GM06990 (cell line): Measurements from ENCODE around the gene GLIS1.

Experiments used
- DNase-seq: peaks from one replicate; pipeline ENCODE4 v3.0.0-alpha.2; 2011; ENCODE audit not compliant: insufficient read length; ENCODE audit errors: extremely low read depth
- H3K27me3 ChIP-seq: replicated peaks from 2 replicates; pipeline ENCODE4 v1.6.0; 2011; ENCODE audit warnings: low read length; ENCODE audit not compliant: control insufficient read depth, insufficient read depth
- H3K36me3 ChIP-seq: 2 replicates; pipeline ENCODE4 v1.5.1; 2011; ENCODE audit warnings: low read length; ENCODE audit not compliant: control insufficient read depth, insufficient read depth
- H3K4me3 ChIP-seq: replicated peaks from 2 replicates; pipeline ENCODE4 v1.5.1; 2011; ENCODE audit warnings: low read depth, mild to moderate bottlenecking, control low read depth, low read length
- TF ChIP-seq, protein P1 (sequence below): IDR thresholded peaks from 2 replicates; pipeline ENCODE4 v1.5.1; 2011; ENCODE audit warnings: low read length, control low read depth, mild to moderate bottlenecking, inconsistent platforms; ENCODE audit not compliant: insufficient read depth, poor library complexity, severe bottlenecking

Gene GLIS1

DNA sequence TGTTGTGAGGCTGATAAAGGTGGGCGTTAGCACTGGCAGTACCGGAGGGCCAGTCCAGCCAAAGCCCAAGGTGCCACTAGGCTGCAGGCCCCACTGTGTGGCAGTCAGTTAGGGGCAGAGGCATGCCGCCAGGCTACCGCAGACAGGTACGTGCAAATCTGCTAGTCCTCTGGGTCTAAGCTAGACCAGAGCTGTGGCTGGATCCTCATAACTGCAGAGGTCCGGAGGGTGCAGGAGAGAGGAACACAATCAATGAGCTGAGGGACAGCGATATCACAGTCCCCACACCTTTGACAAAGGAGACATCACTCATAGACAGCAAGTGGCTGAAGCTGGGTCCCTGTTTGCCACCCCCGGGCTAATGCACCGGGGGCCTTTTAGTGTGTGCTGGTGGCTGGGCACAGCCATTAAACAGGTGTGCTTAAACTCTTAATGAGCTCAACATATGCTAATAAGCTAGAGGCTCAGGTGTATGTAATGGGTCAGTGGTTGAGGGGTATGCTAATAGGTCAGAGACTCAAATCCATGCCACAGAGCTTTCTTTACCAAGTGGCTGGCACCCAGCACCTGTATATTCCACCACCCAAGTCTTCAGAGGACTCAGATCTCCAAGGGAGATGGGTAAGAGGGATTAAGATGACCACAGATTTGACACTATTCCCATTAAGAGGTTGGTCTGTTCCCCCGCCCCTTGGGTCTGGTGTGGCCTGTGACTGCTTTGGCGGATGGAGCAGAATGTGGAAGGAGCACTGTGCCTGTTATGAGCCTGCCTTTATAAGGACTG lies 82.0 kb downstream of the GLIS1 start:
- TF ChIP-seq, protein P1, sequence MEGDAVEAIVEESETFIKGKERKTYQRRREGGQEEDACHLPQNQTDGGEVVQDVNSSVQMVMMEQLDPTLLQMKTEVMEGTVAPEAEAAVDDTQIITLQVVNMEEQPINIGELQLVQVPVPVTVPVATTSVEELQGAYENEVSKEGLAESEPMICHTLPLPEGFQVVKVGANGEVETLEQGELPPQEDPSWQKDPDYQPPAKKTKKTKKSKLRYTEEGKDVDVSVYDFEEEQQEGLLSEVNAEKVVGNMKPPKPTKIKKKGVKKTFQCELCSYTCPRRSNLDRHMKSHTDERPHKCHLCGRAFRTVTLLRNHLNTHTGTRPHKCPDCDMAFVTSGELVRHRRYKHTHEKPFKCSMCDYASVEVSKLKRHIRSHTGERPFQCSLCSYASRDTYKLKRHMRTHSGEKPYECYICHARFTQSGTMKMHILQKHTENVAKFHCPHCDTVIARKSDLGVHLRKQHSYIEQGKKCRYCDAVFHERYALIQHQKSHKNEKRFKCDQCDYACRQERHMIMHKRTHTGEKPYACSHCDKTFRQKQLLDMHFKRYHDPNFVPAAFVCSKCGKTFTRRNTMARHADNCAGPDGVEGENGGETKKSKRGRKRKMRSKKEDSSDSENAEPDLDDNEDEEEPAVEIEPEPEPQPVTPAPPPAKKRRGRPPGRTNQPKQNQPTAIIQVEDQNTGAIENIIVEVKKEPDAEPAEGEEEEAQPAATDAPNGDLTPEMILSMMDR, result no peak
- Histone ChIP-seq H3K36me3 (no peaks in the 10 kb centered on the region), H3K4me3 (no peak overlapping the region), H3K27me3 (no peaks in the 10 kb centered on the region; the same call in none of the 2 replicates)
- DNase-seq, result no peak

DNA sequence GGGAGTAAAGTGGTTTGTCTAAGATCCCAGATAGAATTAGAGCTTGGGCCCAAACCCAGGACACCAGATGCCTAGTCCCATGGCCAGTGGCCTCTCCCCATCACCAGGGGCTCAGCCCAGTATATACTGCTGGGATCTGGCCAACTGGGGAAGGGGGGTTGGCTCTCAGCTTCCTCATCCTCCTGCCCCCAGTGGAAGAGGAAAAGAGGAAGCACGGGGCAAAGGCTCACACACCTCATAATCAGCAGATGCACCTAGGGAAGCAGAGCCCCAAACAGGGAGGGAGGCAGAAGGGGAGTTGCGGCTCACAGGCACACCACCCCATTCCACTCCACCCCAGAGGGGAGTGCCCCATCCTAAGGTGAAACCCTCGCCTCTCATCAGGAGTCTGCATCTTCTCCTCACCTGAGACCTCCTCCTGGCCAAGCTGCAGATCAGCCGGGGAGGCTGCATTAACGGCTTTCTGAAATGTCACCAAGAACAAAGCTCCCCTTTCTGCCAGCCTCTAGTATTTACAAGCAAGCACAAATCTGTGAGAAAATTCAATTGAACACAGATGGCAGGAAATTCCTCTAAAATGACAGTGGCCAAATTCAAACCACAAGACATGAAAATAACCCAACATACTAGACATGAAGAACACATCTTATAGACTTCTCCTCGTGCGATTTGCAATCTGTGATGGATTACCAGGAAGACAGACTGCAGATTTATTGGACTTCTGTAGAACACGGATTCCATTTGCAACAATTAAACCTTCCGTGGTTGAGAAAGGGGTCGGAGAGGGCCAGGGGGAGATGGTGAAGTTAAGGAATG lies 82.8 kb downstream of the GLIS1 start:
- Histone ChIP-seq H3K27me3 (no peaks in the 10 kb centered on the region; the same call in none of the 2 replicates), H3K36me3 (no peaks in the 10 kb centered on the region), H3K4me3 (no peak overlapping the region)
- no peak for DNase-seq
- TF ChIP-seq, protein P1, result no peak

DNA sequence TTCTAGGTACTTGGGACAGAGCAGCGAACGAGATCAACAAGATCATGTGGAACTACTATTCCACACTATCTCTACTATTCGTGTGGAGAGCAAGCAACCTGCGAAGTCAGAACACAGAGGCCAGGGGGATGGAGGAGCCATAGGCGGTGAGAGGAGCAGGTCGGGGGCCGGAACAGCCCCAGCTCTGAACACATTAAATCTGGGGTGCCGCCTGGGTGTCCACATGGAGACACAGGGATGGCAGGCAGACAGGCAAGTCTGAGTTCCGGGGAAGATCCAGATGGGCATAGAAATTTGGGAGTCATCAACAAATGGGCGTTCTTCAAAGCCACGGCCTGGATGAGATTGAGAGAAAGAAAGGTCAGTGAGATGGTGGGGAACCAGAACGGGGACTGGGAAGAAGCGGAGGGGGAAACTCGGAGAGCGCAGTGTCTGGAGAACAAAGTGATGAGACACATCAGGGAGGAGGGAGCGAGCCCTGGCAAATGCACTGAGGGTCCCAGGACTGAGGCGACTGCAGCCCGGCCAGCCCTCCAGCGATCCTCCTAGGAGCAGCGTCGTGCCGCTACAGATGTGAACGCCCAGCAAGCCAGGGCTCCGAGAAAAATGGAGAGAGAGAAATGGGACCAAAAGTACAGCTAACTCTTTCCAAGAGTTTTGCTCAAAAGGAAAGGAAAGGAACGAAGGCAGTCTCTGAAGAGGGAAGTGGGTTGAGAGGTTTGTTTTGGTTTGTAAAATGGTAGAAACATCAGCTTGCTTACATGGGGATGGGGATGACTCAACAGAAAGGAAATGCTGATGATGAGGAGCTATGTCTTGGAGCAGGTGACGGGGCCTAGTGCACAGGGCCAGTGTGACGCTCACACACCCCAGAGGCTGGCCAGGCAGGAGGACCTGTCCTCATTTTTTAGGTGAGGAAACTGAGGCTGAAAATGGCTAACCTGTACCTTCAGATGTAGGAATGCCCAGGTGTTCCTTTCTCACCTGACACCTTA lies 84.5 kb downstream of the GLIS1 start:
- Histone ChIP-seq H3K4me3 (no peak overlapping the region), H3K27me3 (no peaks in the 10 kb centered on the region; the same call in none of the 2 replicates), H3K36me3 (no peaks in the 10 kb centered on the region)
- no peak for DNase-seq
- TF ChIP-seq, protein P1, result no peak

DNA sequence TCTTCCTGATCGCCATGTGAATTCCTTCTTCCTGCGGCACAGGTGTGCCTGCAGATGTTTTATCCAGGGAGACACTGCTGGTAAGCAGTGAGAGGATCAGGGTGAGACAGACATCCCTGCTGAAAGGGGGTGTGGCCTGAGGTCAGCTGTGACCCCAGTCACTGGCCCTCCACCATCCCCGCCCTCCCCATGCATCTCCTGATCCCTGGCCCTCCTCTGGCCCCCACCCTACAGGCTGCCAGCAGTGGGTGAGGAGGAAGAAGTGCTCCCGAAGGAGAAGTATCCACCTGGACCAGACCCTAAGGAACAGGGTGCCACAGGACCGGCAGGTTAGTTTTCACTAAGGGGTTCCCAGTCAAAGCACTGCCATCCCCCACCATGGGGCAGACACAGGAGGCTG lies 85.3 kb downstream of the GLIS1 start:
- no peaks in the 10 kb centered on the region; the same call in none of the 2 replicates for H3K27me3 ChIP-seq
- H3K4me3 ChIP-seq, result no peak overlapping the region
- TF ChIP-seq, protein P1, result no peak
- DNase-seq, result no peak
- H3K36me3 ChIP-seq, result no peaks in the 10 kb centered on the region

- TF ChIP-seq, protein P1, result no peak
- DNase-seq, result no peak
- Histone ChIP-seq H3K27me3 (no peaks in the 10 kb centered on the region; the same call in none of the 2 replicates), H3K4me3 (no peak overlapping the region), H3K36me3 (no peaks in the 10 kb centered on the region)
Measured at GRCh38 chr1:53653200-53653575, 85.8 kb downstream of the GLIS1 start.
